ENCODE results near the gene SDK1.
"Not testable (repeated sequence)": the region's sequence is repeated elsewhere in the genome, so short reads cannot be mapped to it uniquely, and the experiment has no call there.

The SDK1 gene

DNA sequence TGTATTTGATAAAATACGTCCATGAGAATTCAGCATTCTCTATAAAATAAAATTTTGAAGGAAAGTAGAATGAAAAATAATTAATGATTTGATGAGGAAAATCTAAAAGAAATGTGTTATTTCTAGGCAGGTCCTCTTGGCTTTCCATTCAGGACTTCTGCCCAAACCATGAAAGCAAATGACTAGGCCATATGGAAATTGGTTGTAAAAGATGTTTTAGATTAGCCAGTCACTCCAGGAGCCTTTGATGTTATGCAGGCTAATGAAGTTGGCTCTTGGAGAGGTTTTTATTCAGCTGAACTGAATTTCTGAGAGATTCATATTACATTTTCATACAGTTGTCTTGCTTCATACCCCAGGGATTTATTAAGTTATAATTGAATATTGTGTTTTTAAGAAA lies 452.8 kb downstream of the SDK1 start:
- TF ChIP-seq, protein P1, sequence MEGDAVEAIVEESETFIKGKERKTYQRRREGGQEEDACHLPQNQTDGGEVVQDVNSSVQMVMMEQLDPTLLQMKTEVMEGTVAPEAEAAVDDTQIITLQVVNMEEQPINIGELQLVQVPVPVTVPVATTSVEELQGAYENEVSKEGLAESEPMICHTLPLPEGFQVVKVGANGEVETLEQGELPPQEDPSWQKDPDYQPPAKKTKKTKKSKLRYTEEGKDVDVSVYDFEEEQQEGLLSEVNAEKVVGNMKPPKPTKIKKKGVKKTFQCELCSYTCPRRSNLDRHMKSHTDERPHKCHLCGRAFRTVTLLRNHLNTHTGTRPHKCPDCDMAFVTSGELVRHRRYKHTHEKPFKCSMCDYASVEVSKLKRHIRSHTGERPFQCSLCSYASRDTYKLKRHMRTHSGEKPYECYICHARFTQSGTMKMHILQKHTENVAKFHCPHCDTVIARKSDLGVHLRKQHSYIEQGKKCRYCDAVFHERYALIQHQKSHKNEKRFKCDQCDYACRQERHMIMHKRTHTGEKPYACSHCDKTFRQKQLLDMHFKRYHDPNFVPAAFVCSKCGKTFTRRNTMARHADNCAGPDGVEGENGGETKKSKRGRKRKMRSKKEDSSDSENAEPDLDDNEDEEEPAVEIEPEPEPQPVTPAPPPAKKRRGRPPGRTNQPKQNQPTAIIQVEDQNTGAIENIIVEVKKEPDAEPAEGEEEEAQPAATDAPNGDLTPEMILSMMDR (IDR thresholded peaks at IDR 0.05; ENCODE audit: low read depth, low read length, missing control alignments), result no peak
- H3K4me3 ChIP-seq (ENCODE audit: low read depth, low read length), result no peak overlapping the region
- DNase-seq (ENCODE audit: low read depth), result peak; percentile 23
- in situ Hi-C loops (cut with HindIII; ENCODE audit: low sequenced_read_pairs), result no loop called here

DNA sequence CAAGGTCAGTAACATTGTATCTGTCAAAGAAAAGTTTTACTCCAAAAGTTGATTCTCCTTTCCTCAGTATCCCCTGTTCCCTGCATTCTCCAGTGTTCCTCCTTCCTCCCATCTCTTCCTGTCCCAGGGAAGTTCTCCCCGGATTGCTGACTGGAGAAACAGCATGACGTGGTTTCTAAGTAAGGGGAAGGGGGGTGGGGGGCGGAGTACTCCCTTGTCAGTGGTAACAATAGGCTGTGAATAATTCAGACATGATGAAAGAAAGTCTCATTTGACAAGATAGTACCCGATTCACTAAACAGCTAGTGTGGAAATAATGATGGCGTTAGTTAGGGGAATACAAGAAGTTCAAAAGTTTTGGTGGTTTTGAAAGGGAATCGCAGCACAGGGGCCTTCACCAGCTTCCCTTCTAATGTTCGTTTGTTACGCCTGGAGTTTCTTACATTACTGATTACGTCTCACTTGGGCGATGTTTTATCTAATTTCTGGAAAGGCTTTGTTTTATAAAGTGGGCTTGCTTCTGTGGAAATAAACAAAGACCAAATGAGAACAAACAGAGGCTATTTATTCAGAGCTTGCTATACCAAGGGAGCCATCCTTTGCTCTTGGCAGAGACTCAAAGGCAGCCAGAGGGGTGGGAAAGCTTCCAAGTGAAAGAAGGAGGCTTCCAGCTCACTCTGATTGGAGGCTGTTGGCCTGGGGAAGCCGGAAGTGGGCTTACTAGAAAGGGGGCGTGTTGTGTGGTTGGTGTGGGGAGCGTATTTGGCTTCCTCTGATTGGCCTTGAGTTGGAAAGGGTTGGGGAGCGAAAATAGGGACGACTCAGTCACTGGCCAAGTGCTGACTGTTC lies 453.7 kb downstream of the SDK1 start:
- H3K4me3 ChIP-seq (ENCODE audit: low read depth, low read length), result peak overlapping the region; percentile 6
- TF ChIP-seq, protein P1 (IDR thresholded peaks at IDR 0.05; ENCODE audit: low read depth, low read length, missing control alignments), result no peak
- DNase-seq (ENCODE audit: low read depth), result peak; percentile 85
- in situ Hi-C loops (cut with HindIII; ENCODE audit: low sequenced_read_pairs), result no loop called here

DNA sequence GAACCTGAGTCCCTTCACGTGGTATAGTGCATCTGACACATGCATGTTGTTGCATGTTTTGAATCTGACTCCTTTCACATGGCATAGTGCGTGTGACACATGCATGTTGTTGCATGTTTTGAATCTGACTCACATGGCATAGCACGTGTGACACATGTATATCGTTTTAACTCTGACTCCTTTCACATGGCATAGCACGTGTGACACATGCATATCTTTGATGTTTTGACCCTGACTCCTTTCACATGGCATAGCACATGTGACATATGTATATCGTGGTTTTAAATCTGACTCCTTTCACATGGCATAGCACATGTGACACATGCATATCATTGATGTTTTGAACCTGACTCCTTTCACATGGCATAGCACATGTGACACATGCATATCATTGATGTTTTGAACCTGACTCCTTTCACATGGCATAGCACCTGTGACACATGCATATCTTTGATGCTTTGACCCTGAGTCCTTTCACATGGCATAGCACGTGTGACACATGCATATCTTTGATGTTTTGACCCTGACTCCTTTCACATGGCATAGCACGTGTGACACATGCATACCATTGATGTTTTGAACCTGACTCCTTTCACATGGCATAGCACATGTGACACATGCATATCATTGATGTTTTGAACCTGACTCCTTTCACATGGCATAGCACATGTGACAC lies 454.9 kb downstream of the SDK1 start:
- DNase-seq (ENCODE audit: low read depth); in situ Hi-C loops (cut with HindIII; ENCODE audit: low sequenced_read_pairs); H3K4me3 ChIP-seq (ENCODE audit: low read depth, low read length): not testable (repeated sequence)

DNA sequence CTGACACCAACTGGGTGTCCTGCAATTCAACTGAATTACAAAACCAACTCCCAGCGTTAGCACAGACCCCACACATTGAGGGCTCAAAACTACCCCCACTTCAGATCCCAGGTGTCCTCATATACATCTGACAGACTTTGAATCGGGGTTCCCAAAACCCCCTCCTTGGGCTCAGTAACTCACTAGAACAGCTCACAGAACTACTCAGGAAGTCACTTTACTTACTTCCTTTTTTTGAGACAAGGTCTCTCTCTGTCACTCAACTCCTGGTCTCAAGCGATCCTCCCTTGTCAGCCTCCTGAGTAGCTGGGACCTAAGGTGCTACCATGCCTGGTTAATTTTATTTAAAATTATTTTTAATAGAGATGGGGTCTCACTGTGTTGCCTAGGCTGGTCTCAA lies 456.0 kb downstream of the SDK1 start:
- no peak overlapping the region for H3K4me3 ChIP-seq (ENCODE audit: low read depth, low read length)
- TF ChIP-seq, protein P1 (IDR thresholded peaks at IDR 0.05; ENCODE audit: low read depth, low read length, missing control alignments), result no peak
- in situ Hi-C loops (cut with HindIII; ENCODE audit: low sequenced_read_pairs), result no loop called here
- no peak for DNase-seq (ENCODE audit: low read depth)

DNA sequence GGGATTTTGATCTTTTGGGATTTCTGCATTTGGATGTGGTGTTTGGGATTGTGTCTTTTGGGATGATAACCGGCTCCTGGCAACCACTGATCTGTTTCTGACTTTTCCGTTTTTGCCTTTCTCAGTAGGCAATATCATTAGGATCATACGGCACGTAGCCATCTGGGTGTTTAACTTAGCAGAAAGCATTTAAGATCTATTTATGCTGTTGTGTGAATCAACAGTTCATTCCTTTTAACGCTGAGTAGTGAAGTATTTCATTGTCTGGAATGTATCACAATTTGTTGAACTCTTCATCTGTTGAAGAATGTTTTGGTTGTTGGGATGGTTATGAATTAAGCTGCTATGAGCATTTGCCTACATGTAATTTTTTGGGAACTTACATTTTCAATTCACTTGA lies 459.6 kb downstream of the SDK1 start:
- TF ChIP-seq, protein P1 (IDR thresholded peaks at IDR 0.05; ENCODE audit: low read depth, low read length, missing control alignments), result no peak
- DNase-seq (ENCODE audit: low read depth), result no peak
- in situ Hi-C loops (cut with HindIII; ENCODE audit: low sequenced_read_pairs), result no loop called here
- no peak overlapping the region for H3K4me3 ChIP-seq (ENCODE audit: low read depth, low read length)

DNA sequence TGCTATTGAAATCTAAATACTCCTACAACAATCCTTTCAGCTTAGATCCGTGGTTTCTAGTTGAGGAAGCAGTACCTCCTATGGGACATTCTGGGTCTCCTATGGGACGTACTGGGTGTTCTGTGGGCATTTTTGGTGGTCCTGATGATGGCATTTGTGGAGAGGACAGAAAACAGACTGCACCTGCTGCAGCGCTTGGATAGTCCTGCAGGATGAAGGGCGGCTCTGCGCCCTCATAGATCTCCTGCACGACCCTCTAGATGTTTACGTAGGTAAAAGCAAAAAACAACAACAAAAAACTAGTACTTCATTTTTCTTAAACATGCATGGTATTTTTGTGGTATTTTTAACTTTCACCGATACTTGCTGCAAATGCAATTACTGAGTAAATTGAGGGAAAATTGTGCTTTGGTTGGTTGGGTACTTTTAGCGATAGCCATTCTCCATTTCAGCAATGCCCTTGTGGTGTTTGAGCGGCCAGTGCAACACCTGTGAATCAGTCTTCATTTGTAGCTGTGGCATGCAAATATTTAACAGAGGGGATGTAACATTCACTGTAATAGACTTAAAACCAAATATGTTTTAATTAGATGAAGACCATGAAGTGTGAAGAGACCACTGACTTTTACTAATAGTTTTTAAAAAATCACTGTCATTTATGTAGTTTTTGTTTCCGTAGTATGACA lies 461.2 kb downstream of the SDK1 start:
- no peak for DNase-seq (ENCODE audit: low read depth)
- H3K4me3 ChIP-seq (ENCODE audit: low read depth, low read length), result no peak overlapping the region
- TF ChIP-seq, protein P1 (IDR thresholded peaks at IDR 0.05; ENCODE audit: low read depth, low read length, missing control alignments), result peak; percentile 12
- in situ Hi-C loops (cut with HindIII; ENCODE audit: low sequenced_read_pairs), result no loop called here

Measured in astrocyte of the cerebellum (primary cell).